ENCODE data around the gene DNAJC16. TPM values are rescaled to one million over a fixed set of nuclear protein-coding genes. Genes with fewer than 3 reads are reported as not detected.

Gene DNAJC16
- total RNA-seq (10 to 100 TPM in 1 of 2 donors, 1 to 10 TPM in 1; 9.2 to 13.1 TPM), polyA plus RNA-seq (10 to 100 TPM in 1 of 2 donors, 1 to 10 TPM in 1; 3.3 to 14.2 TPM)

DNA sequence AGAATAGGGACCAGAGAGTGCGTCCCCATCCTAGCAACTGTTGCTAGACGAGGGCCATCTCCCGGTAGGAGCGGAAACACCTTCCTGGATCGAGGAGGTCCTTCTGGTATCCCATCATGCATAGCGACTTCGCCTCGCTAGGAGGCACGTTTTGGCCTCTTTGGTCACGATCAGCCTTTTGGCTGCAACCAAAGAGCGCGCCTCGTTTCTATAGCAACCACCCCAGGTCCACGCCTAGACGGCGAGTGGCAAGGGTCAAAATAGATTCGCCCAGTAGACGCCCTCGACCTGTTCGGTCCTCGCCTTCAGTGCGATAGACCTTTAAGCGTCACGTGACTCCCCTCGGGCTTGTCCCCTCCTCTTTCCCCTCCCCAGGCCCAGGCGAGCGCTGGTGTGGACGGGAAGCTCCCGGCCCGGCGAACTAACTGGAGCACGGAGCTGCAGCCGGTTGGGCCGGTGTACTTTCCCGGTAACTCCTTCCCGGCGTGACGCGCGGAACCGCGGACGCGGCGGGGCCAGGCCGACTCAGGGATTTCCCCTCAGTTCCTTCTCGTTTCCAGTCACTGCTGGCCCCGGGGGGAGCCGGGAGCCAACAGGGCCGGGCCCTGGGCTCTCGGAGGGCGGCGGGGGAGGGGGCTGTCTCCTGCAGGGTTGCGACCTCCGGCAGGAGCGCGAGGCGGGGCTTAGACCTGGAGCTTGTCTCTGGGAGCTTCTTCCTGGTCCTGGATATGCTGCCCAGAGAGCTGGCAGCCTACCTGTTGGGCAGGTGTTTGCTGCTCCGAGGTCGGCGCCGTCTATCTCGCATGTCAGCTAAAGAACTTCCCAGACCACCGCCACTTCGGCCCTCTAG lies at the start of gene DNAJC16:
Gene DNAJC16, plus strand, starts transcription at position 359 of the 850 bp plus-strand sequence. CDS start 2,258 bp downstream, outside the sequence.
- no peaks in the 10 kb centered on the region for H3K27me3 ChIP-seq (ENCODE audit: control insufficient read depth in 4 of 4, insufficient read depth in 4 of 4, low read length in 3 of 4)
- DNase-seq (ENCODE audit: low spot score): peak; percentile 98
- peak within 1 kb of the TSS; percentile 95 to 97 for H3K27ac ChIP-seq (ENCODE audit: low read depth in 1 of 2, low read length in 2 of 2)
- H3K4me1 ChIP-seq (ENCODE audit: control insufficient read depth in 4 of 4, insufficient read depth in 4 of 4, low read length in 3 of 4): peaks cover 3 to 35% (median 24%) of the 10 kb centered on the region in 4 donors
- TF ChIP-seq FOXA1 (IDR thresholded peaks at IDR 0.05): peak; percentile 83
- peak; percentile 87 for TF ChIP-seq SP1 (IDR thresholded peaks at IDR 0.05)
- peak; percentile 61 for TF ChIP-seq TAF1 (conservative IDR thresholded peaks at IDR 0.05)
- TF ChIP-seq, protein P1, sequence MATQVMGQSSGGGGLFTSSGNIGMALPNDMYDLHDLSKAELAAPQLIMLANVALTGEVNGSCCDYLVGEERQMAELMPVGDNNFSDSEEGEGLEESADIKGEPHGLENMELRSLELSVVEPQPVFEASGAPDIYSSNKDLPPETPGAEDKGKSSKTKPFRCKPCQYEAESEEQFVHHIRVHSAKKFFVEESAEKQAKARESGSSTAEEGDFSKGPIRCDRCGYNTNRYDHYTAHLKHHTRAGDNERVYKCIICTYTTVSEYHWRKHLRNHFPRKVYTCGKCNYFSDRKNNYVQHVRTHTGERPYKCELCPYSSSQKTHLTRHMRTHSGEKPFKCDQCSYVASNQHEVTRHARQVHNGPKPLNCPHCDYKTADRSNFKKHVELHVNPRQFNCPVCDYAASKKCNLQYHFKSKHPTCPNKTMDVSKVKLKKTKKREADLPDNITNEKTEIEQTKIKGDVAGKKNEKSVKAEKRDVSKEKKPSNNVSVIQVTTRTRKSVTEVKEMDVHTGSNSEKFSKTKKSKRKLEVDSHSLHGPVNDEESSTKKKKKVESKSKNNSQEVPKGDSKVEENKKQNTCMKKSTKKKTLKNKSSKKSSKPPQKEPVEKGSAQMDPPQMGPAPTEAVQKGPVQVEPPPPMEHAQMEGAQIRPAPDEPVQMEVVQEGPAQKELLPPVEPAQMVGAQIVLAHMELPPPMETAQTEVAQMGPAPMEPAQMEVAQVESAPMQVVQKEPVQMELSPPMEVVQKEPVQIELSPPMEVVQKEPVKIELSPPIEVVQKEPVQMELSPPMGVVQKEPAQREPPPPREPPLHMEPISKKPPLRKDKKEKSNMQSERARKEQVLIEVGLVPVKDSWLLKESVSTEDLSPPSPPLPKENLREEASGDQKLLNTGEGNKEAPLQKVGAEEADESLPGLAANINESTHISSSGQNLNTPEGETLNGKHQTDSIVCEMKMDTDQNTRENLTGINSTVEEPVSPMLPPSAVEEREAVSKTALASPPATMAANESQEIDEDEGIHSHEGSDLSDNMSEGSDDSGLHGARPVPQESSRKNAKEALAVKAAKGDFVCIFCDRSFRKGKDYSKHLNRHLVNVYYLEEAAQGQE (IDR thresholded peaks at IDR 0.05): peak; percentile 85
- peak; percentile 45 to 59 for TF ChIP-seq RAD21 (IDR thresholded peaks at IDR 0.05)
- TF ChIP-seq GABPA (IDR thresholded peaks at IDR 0.05 in 1 of 2, conservative IDR thresholded peaks at IDR 0.05 in 1 of 2): peak; percentile 30 to 84
- peak; percentile 91 for TF ChIP-seq YY1 (IDR thresholded peaks at IDR 0.05)
- peak; percentile 35 to 90 for TF ChIP-seq EGR1 (IDR thresholded peaks at IDR 0.05; ENCODE audit: low read depth in 2 of 2)
- TF ChIP-seq, protein P2, sequence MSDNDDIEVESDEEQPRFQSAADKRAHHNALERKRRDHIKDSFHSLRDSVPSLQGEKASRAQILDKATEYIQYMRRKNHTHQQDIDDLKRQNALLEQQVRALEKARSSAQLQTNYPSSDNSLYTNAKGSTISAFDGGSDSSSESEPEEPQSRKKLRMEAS (IDR thresholded peaks at IDR 0.05): peak; percentile 99
- TF ChIP-seq NR2F2 (IDR thresholded peaks at IDR 0.05): peak; percentile 96
- TF ChIP-seq, protein P3, sequence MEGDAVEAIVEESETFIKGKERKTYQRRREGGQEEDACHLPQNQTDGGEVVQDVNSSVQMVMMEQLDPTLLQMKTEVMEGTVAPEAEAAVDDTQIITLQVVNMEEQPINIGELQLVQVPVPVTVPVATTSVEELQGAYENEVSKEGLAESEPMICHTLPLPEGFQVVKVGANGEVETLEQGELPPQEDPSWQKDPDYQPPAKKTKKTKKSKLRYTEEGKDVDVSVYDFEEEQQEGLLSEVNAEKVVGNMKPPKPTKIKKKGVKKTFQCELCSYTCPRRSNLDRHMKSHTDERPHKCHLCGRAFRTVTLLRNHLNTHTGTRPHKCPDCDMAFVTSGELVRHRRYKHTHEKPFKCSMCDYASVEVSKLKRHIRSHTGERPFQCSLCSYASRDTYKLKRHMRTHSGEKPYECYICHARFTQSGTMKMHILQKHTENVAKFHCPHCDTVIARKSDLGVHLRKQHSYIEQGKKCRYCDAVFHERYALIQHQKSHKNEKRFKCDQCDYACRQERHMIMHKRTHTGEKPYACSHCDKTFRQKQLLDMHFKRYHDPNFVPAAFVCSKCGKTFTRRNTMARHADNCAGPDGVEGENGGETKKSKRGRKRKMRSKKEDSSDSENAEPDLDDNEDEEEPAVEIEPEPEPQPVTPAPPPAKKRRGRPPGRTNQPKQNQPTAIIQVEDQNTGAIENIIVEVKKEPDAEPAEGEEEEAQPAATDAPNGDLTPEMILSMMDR (IDR thresholded peaks at IDR 0.05; ENCODE audit: low read depth, low read length, missing input control): no peak
- peak; percentile 87 to 90 for TF ChIP-seq RXRA (IDR thresholded peaks at IDR 0.05)
- no peak for TF ChIP-seq HNF4G (IDR thresholded peaks at IDR 0.05)
- TF ChIP-seq JUND (IDR thresholded peaks at IDR 0.05): peak; percentile 14 to 69
- TF ChIP-seq HNF4A (conservative IDR thresholded peaks at IDR 0.05): peak; percentile 70 to 81
- TF ChIP-seq, protein P4, sequence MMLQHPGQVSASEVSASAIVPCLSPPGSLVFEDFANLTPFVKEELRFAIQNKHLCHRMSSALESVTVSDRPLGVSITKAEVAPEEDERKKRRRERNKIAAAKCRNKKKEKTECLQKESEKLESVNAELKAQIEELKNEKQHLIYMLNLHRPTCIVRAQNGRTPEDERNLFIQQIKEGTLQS (IDR thresholded peaks at IDR 0.05): peak; percentile 76
- TF ChIP-seq, protein P5, sequence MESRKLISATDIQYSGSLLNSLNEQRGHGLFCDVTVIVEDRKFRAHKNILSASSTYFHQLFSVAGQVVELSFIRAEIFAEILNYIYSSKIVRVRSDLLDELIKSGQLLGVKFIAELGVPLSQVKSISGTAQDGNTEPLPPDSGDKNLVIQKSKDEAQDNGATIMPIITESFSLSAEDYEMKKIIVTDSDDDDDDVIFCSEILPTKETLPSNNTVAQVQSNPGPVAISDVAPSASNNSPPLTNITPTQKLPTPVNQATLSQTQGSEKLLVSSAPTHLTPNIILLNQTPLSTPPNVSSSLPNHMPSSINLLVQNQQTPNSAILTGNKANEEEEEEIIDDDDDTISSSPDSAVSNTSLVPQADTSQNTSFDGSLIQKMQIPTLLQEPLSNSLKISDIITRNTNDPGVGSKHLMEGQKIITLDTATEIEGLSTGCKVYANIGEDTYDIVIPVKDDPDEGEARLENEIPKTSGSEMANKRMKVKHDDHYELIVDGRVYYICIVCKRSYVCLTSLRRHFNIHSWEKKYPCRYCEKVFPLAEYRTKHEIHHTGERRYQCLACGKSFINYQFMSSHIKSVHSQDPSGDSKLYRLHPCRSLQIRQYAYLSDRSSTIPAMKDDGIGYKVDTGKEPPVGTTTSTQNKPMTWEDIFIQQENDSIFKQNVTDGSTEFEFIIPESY (IDR thresholded peaks at IDR 0.05): peak; percentile 97
- peak; percentile 62 for TF ChIP-seq FOXA2 (IDR thresholded peaks at IDR 0.05)
- under 1% methylated on average over 65 of the region's 65 CpGs for WGBS
- H3K9me3 ChIP-seq (ENCODE audit: control insufficient read depth in 4 of 4, low read length in 3 of 4): no peaks in the 10 kb centered on the region
- peak within 1 kb of the TSS; percentile 67 to 85 (median 73) for H3K4me3 ChIP-seq (ENCODE audit: low read depth in 1 of 3, low read length in 3 of 3)
- peaks cover 0 to 4% (median 3%) of the 10 kb centered on the region in 4 donors for H3K36me3 ChIP-seq (ENCODE audit: control insufficient read depth in 4 of 4, insufficient read depth in 3 of 4, low read depth in 1 of 4, low read length in 3 of 4)
- H3K9ac ChIP-seq (ENCODE audit: low read depth in 1 of 2, low read length in 2 of 2): peak within 1 kb of the TSS; percentile 73 to 79
